ENCODE measurements around the gene FOXRED2. TPM values are rescaled to one million over a fixed set of nuclear protein-coding genes. Genes with fewer than 3 reads are reported as not detected.
"Not testable (repeated sequence)": the region's sequence is repeated elsewhere in the genome, so short reads cannot be mapped to it uniquely, and the experiment has no call there.

FOXRED2 gene
- total RNA-seq, 1 donor from 2014 or later = 48.0 TPM

GRCh38 chr22:36541831-36542411 is 35.1 kb upstream of the FOXRED2 start:
- Mint-ChIP-seq H3K36me3 (ENCODE audit: unreplicated experiment) (no peaks in the 10 kb centered on the region), H3K4me3 (ENCODE audit: unreplicated experiment) (no peak overlapping the region), H3K4me1 (ENCODE audit: unreplicated experiment) (peaks cover 2% of the 10 kb centered on the region)

GRCh38 chr22:36540867-36541642 is 34.2 kb upstream of the FOXRED2 start:
- no peak for DNase-seq (ENCODE audit: extremely low spot score, unreplicated experiment)
- peaks cover under 1% of the 10 kb centered on the region for H3K4me1 Mint-ChIP-seq (ENCODE audit: unreplicated experiment)
- no peak for TF ChIP-seq CTCF (IDR thresholded peaks at IDR 0.05)

More at GRCh38 chr22:36541831-36542411, 35.1 kb upstream of the FOXRED2 start:
- no peak for TF ChIP-seq CTCF (IDR thresholded peaks at IDR 0.05)
- DNase-seq (ENCODE audit: extremely low spot score, unreplicated experiment) = no peak
- Mint-ChIP-seq H3K27ac (ENCODE audit: unreplicated experiment) (no peak overlapping the region), H3K9me3 (ENCODE audit: unreplicated experiment) (no peaks in the 10 kb centered on the region), H3K27me3 (ENCODE audit: unreplicated experiment) (peaks cover 30% of the 10 kb centered on the region)

GRCh38 chr22:36538529-36538928 is 31.7 kb upstream of the FOXRED2 start:
- no peak overlapping the region for H3K4me3 Mint-ChIP-seq (ENCODE audit: unreplicated experiment)
- H3K4me1 Mint-ChIP-seq (ENCODE audit: unreplicated experiment) = no peaks in the 10 kb centered on the region
- TF ChIP-seq CTCF (IDR thresholded peaks at IDR 0.05) = no peak
- H3K27ac Mint-ChIP-seq (ENCODE audit: unreplicated experiment) = no peak overlapping the region
- no peaks in the 10 kb centered on the region for H3K36me3 Mint-ChIP-seq (ENCODE audit: unreplicated experiment)
- no peak for DNase-seq (ENCODE audit: extremely low spot score, unreplicated experiment)
- H3K27me3 Mint-ChIP-seq (ENCODE audit: unreplicated experiment) = peaks cover 34% of the 10 kb centered on the region
- H3K9me3 Mint-ChIP-seq (ENCODE audit: unreplicated experiment) = peaks cover 10% of the 10 kb centered on the region

More at GRCh38 chr22:36540867-36541642, 34.2 kb upstream of the FOXRED2 start:
- no peak overlapping the region for H3K27ac Mint-ChIP-seq (ENCODE audit: unreplicated experiment)
- no peaks in the 10 kb centered on the region for H3K9me3 Mint-ChIP-seq (ENCODE audit: unreplicated experiment)
- H3K36me3 Mint-ChIP-seq (ENCODE audit: unreplicated experiment) = no peaks in the 10 kb centered on the region
- peaks cover 30% of the 10 kb centered on the region for H3K27me3 Mint-ChIP-seq (ENCODE audit: unreplicated experiment)
- H3K4me3 Mint-ChIP-seq (ENCODE audit: unreplicated experiment) = no peak overlapping the region

GRCh38 chr22:36536717-36537116 is 29.9 kb upstream of the FOXRED2 start:
- Mint-ChIP-seq H3K4me1 (ENCODE audit: unreplicated experiment) (no peaks in the 10 kb centered on the region), H3K27me3 (ENCODE audit: unreplicated experiment) (peaks cover 38% of the 10 kb centered on the region), H3K9me3 (ENCODE audit: unreplicated experiment) (peaks cover 10% of the 10 kb centered on the region), H3K36me3 (ENCODE audit: unreplicated experiment) (no peaks in the 10 kb centered on the region), H3K27ac (ENCODE audit: unreplicated experiment) (no peak overlapping the region), H3K4me3 (ENCODE audit: unreplicated experiment) (no peak overlapping the region)
- DNase-seq (ENCODE audit: extremely low spot score, unreplicated experiment) = no peak
- TF ChIP-seq CTCF (IDR thresholded peaks at IDR 0.05) = no peak

- peaks cover 10% of the 10 kb centered on the region for H3K9me3 Mint-ChIP-seq (ENCODE audit: unreplicated experiment)
- H3K27me3 Mint-ChIP-seq (ENCODE audit: unreplicated experiment) = peaks cover 21% of the 10 kb centered on the region
- H3K4me1 Mint-ChIP-seq (ENCODE audit: unreplicated experiment); DNase-seq (ENCODE audit: extremely low spot score, unreplicated experiment); H3K27ac Mint-ChIP-seq (ENCODE audit: unreplicated experiment); H3K36me3 Mint-ChIP-seq (ENCODE audit: unreplicated experiment); H3K4me3 Mint-ChIP-seq (ENCODE audit: unreplicated experiment): not testable (repeated sequence)
Observed at GRCh38 chr22:36533320-36533719, 26.5 kb upstream of the FOXRED2 start.

Data from osteocyte (in vitro differentiated cells).